DOHH2 (cell line): ENCODE results near the gene PCGF6.

Experiments used
- H3F3A ChIP-seq: fragments of 200-600 bp; sonication (generic), shearing (Covaris generic); 2 replicates; pipeline ENCODE4 v1.6.0; 2016; ENCODE audit warnings: antibody characterized with exemption, mild to moderate bottlenecking; ENCODE audit not compliant: control insufficient read depth, insufficient read depth
- H3K27ac ChIP-seq: fragments of 200-600 bp; sonication (generic); 2 replicates; pipeline ENCODE4 v1.5.1; 2014; ENCODE audit warnings: low read depth, mild to moderate bottlenecking, low read length, moderate library complexity
- H3K27me3 ChIP-seq: fragments of 200-600 bp; sonication (generic); 2 replicates; pipeline ENCODE4 v1.6.1; 2014; ENCODE audit warnings: mild to moderate bottlenecking, low read length, mixed read lengths; ENCODE audit not compliant: control insufficient read depth
- H3K36me3 ChIP-seq: fragments of 200-600 bp; sonication (generic); 2 replicates; pipeline ENCODE4 v1.6.1; 2014; ENCODE audit warnings: mild to moderate bottlenecking, low read length, moderate library complexity, mixed read lengths; ENCODE audit not compliant: control insufficient read depth
- H3K4me1 ChIP-seq: fragments of 200-600 bp; sonication (generic); 2 replicates; pipeline ENCODE4 v1.6.1; 2014; ENCODE audit warnings: mild to moderate bottlenecking, low read length, mixed read lengths; ENCODE audit not compliant: control insufficient read depth
- H3K4me2 ChIP-seq: fragments of 200-600 bp; sonication (generic); 2 replicates; pipeline ENCODE4 v1.6.0; 2014; ENCODE audit warnings: mild to moderate bottlenecking, low read length, moderate library complexity
- H3K4me3 ChIP-seq: fragments of 200-600 bp; sonication (generic); 2 replicates; pipeline ENCODE4 v1.5.1; 2014; ENCODE audit warnings: mild to moderate bottlenecking, low read length, mixed read lengths
- H3K79me2 ChIP-seq: fragments of 200-600 bp; sonication (generic); 2 replicates; pipeline ENCODE4 v1.6.1; 2014; ENCODE audit warnings: mild to moderate bottlenecking, low read length, mixed read lengths; ENCODE audit not compliant: control insufficient read depth
- H3K9me2 ChIP-seq: fragments of 200-600 bp; sonication (generic); replicated peaks from 2 replicates; pipeline ENCODE4 v1.6.1; 2014; ENCODE audit warnings: mild to moderate bottlenecking, low read length, mixed read lengths; ENCODE audit not compliant: control insufficient read depth
- H3K9me3 ChIP-seq: fragments of 200-600 bp; sonication (generic); 2 replicates; pipeline ENCODE4 v1.6.1; 2014; ENCODE audit warnings: antibody characterized with exemption, low read length, mixed read lengths; ENCODE audit not compliant: control insufficient read depth, insufficient read depth
- H4K20me1 ChIP-seq: fragments of 200-600 bp; sonication (generic); 2 replicates; pipeline ENCODE4 v1.6.0; 2014; ENCODE audit warnings: low read depth, mild to moderate bottlenecking, antibody characterized with exemption, low read length, moderate library complexity; ENCODE audit not compliant: control insufficient read depth, insufficient read depth
- EZH2phosphoT487 ChIP-seq: fragments of 200-600 bp; sonication (generic); IDR thresholded peaks from 2 replicates; pipeline ENCODE4 v1.6.1; 2017; ENCODE audit warnings: borderline replicate concordance, mild to moderate bottlenecking, antibody characterized with exemption, low read length, moderate library complexity, mixed read lengths
- TF ChIP-seq, protein P1 (sequence below): fragments of 200-600 bp; sonication (generic); IDR thresholded peaks from one replicate; pipeline ENCODE4 v1.5.1; 2014; ENCODE audit warnings: antibody characterized with exemption, mild to moderate bottlenecking, low read depth, low read length; ENCODE audit not compliant: poor library complexity, severe bottlenecking

Gene PCGF6

DNA sequence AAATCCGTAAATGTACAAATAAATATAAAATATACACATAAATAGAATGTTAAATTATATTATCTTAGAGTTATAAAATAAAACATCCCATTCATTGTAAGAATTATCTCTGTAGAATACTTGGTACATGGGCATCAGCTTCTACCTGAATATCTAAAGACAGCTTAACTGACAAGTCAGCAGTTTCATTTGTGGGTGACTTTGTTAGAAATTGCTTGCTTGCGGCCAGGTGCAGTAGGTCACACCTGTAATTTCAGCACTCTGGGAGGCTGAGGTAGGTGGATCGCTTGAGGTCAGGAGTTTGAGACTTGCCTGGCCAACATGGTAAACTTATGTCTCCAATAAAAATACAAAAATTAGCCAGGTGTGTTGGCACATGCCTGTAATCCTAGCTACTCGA, 14.6 kb downstream of the PCGF6 start:
- Histone ChIP-seq H3K79me2 (no peaks in the 10 kb centered on the region; the same call in 1 of the 2 replicates), H3K9me3 (no peaks in the 10 kb centered on the region), H3K4me1 (no peaks in the 10 kb centered on the region), H3K4me3 (no peak overlapping the region), H3K9me2 (no peaks in the 10 kb centered on the region), H4K20me1 (no peaks in the 10 kb centered on the region), H3K27ac (no peak overlapping the region), H3K4me2 (no peak overlapping the region), H3K27me3 (no peaks in the 10 kb centered on the region), H3F3A (peaks cover 10% of the 10 kb centered on the region), H3K36me3 (peaks cover 55% of the 10 kb centered on the region)
- TF ChIP-seq, protein P1, sequence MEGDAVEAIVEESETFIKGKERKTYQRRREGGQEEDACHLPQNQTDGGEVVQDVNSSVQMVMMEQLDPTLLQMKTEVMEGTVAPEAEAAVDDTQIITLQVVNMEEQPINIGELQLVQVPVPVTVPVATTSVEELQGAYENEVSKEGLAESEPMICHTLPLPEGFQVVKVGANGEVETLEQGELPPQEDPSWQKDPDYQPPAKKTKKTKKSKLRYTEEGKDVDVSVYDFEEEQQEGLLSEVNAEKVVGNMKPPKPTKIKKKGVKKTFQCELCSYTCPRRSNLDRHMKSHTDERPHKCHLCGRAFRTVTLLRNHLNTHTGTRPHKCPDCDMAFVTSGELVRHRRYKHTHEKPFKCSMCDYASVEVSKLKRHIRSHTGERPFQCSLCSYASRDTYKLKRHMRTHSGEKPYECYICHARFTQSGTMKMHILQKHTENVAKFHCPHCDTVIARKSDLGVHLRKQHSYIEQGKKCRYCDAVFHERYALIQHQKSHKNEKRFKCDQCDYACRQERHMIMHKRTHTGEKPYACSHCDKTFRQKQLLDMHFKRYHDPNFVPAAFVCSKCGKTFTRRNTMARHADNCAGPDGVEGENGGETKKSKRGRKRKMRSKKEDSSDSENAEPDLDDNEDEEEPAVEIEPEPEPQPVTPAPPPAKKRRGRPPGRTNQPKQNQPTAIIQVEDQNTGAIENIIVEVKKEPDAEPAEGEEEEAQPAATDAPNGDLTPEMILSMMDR: no peak
- TF ChIP-seq EZH2phosphoT487: no peak

DNA sequence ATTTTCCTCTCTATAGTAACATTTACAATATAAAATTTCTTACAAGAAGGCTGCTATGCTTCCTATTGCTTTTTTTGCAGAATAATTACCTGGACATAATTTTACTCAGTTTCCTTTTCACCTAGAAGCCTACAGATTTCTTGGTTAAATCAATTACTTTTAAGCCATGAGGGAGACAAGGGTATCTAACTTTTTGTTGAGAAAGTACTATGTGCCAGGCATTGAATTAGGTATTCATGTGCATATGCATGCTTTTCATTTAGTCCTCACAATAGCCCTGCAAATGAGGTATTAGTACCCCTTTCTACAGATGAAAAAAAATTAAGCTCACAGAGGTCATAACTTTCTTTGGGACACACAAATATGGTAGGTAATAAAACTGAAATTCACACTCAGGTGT, 16.4 kb downstream of the PCGF6 start:
- no peaks in the 10 kb centered on the region for H3K9me3 ChIP-seq
- no peaks in the 10 kb centered on the region; the same call in 1 of the 2 replicates for H3K79me2 ChIP-seq
- no peak overlapping the region for H3K4me3 ChIP-seq
- H3K4me2 ChIP-seq: no peak overlapping the region
- TF ChIP-seq, protein P1: no peak
- TF ChIP-seq EZH2phosphoT487: no peak
- H3F3A ChIP-seq: peaks cover 10% of the 10 kb centered on the region
- no peak overlapping the region for H3K27ac ChIP-seq
- H3K9me2 ChIP-seq: no peaks in the 10 kb centered on the region
- H3K27me3 ChIP-seq: no peaks in the 10 kb centered on the region
- no peaks in the 10 kb centered on the region for H3K4me1 ChIP-seq
- no peaks in the 10 kb centered on the region for H4K20me1 ChIP-seq
- peaks cover 60% of the 10 kb centered on the region for H3K36me3 ChIP-seq

DNA sequence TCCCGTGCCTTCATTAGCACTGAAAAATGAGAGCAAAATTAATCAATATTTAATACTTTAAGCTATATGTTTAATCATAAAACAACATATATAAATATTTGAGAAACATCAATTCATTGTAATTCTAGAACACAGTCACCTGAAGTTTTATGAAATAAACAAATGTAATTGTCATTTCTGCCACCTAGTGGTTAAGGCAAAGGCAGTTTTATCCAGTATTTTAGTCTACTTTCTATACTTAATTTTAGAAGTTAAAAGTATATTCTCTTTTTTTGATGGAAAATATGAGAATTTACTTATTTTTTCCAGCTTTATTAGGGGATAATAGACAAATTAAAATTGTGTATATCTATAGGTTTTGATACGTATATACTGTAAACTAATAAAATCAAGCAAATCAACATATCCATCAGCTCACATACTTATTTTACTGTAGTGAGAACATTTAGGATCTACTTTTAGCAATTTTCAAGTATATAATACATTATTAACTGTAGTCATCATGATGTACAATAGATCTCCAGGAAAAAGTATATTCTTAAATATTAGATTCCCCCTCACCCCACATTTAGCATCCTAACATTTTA, 16.9 kb downstream of the PCGF6 start:
- Histone ChIP-seq H3F3A (peaks cover 10% of the 10 kb centered on the region), H3K9me2 (no peaks in the 10 kb centered on the region), H4K20me1 (no peaks in the 10 kb centered on the region), H3K36me3 (peaks cover 56% of the 10 kb centered on the region), H3K79me2 (no peaks in the 10 kb centered on the region; the same call in 1 of the 2 replicates), H3K4me2 (no peak overlapping the region), H3K4me1 (no peaks in the 10 kb centered on the region), H3K4me3 (no peak overlapping the region), H3K9me3 (no peaks in the 10 kb centered on the region), H3K27ac (no peak overlapping the region), H3K27me3 (no peaks in the 10 kb centered on the region)
- TF ChIP-seq, protein P1: peak; percentile 54
- TF ChIP-seq EZH2phosphoT487: no peak
